Brain pericyte (primary cell): Measurements from ENCODE around the gene PPP2R2C.

Experiments
- DNase-seq: peaks from one replicate; pipeline ENCODE4 v3.0.0-alpha.2; 2012; ENCODE audit warnings: low read depth, low spot score

PPP2R2C gene

GRCh38 chr4:6347511-6348045 is 124.8 kb downstream of the PPP2R2C start:
- no peak for DNase-seq

DNA sequence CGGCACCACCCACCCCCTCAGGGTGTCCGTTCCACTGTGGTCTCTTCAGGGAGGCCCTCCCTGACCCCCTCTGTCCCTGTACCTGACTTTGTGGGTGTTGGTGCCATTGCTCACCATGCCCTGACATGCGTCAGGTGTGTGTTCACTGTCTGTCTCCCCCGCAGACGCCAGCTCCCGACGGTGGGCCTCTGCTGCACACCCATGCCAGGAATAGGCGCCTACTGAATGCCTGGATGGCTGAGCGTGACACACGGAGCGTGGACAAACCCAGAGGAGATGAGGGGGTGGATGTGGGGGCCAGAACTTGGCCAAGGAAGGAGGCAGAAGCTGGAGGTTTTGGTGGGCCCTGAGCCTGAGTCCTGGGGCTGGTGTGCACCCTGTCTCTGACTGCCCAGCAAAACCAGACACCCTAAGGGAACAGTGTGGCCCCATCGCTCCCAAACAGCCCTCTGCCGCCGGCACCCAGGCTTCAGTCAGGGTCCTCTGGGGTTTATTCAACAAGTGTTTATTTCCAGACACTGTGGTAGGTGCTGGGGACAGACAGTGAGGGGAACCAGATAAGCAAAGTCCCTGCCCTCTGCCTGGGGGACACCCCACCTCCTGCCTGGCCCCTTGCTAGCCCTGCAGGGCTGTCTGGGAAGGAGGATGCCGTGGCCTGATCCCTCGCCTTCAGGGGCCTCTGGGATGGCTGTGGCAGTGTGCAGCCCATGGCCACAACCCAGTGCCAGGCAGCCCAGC is 125.9 kb downstream of the PPP2R2C start:
- no peak for DNase-seq

- DNase-seq = no peak
These were observed 126.5 kb downstream of the PPP2R2C start for GRCh38 chr4:6345866-6346265.

DNA sequence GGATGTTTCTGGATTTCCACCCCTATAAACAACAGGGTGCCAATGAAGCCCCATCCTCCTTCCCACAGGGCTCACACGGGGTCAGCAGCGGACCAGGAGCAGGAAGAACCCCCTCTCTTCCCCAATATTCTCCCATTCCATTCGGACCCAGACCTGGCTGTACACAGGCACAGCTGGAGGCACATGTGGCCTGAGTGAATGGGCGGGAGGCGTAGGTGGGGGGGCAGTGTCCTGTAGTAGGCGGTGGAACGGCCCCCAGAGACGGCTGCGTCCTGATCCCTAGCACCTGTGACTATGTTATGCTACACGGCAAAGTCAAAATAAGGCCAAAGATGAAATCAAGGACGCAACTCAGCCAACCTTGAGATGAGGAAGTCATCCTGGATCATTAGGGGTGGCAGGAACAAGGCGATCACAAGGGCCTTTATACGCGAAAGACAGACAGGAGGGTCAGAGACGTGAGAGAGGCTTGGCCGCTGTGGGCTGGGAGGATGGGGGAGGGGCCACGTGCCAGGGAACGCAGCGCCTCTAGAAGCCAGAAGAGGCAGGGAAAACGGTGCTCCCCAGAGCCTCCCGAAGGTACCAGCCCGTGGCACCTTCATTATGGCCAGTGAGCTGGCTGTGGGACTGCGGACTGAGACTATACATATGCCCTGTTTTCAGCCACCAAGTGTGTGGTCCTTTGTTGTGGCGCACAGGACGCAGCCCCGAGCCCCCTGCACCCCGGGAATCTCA is 127.2 kb downstream of the PPP2R2C start:
- no peak for DNase-seq

GRCh38 chr4:6343939-6344408 is 128.4 kb downstream of the PPP2R2C start:
- no peak for DNase-seq

GRCh38 chr4:6342530-6343293 is 129.7 kb downstream of the PPP2R2C start:
- DNase-seq = no peak

GRCh38 chr4:6341696-6342095 is 130.7 kb downstream of the PPP2R2C start:
- DNase-seq = no peak

GRCh38 chr4:6340446-6341015 is 131.9 kb downstream of the PPP2R2C start:
- no peak for DNase-seq

DNA sequence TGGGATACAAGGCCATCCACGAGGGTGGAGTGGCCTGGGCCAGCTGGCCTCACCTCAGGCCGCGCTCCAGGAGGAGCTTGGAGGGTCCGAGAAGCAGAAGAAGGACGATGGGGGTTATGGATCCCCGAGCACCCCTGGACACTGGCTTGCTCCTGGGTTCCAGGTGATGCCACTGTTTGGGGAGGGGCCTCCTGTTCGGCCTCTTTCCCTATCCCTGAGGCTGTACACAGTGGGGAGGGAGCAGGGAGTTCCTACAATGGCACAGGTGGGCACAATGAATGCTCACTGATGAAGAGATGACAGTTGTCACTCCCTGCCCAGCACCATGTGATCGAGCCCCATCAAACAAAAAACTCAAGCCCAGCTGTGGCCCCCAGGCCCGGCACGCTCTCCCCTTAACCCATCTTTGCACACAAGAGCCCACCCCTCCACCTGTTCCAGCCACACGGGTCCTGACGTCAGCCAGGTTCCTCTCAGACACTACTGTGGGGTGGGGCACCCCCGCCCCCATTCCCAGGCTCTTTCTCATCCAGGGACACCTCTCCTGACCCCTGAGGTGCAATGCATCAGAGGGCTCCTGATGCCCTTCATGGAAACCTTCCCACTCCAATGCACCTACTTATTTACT is 132.5 kb downstream of the PPP2R2C start:
- no peak for DNase-seq

DNA sequence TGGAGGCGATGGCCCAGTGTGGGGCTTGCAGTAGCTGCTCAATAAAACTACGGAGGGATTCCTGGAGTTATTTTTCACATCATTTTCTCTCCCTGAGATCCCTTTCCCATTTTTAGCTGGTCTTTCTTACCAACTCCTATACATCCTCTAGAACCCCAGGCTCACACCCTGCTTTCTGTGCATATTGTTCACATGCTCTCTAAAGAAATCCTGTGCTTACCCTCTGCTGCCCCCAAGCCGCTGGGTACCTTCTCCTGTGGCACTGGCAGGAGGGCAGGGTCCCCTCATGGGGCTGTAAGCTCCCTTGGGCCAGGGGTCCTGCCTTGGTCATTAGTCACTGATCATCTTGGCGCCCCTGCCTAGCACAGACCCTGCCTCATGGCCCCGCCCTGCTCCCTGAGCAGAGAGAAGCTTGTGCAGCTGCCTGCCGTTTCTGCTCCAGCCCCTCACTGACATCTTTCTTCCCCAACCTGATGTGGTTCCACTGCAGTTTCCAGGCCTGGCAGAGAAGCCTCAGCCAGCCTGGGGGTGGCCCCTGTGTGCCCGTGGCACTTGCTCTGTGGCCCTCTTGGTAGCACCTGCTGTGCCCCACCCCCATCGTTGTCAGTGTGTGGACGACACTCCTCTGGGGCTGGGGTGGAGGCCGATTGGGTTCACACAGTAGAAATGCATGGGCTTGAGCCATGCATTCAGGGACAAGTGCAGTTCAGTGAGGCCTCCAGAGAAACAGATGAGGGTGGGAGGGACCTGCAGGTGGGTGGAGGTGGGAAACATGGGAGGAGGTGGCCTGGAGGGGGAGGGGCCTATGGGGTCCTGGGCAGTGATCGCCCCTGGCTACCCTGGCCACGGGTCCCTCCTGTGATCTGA is 133.2 kb downstream of the PPP2R2C start:
- no peak for DNase-seq

- no peak for DNase-seq
These were observed 134.1 kb downstream of the PPP2R2C start for GRCh38 chr4:6338175-6338950.

DNA sequence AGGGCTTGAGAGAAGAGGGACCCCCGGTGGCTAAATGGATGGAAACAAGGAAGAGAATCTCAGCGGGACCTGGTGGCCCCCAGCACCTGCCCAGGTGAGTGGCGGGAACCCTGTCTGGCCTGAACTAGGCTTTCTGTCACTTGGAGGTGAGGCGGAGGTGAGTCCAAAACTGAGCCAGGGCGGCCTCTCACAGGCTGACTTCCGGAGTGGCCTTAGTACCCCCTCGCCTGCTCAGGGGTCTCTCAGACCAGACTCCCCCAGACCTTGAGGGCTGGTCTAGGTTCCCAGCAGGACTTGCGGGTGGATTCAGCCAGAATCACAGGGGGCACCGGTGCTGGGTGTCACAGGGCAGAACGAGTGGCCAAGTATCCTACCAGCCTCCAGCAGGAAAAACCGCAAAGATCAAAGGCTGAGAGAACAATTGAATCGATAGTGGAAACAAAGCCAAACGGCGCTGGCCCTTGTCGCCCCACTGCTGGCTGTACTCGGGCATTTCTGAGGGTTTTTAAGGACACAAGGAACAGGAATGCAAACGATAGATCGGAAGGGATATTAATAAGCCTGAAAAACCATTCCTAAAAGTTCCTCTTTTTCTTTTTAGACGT is 135.0 kb downstream of the PPP2R2C start:
- no peak for DNase-seq

DNA sequence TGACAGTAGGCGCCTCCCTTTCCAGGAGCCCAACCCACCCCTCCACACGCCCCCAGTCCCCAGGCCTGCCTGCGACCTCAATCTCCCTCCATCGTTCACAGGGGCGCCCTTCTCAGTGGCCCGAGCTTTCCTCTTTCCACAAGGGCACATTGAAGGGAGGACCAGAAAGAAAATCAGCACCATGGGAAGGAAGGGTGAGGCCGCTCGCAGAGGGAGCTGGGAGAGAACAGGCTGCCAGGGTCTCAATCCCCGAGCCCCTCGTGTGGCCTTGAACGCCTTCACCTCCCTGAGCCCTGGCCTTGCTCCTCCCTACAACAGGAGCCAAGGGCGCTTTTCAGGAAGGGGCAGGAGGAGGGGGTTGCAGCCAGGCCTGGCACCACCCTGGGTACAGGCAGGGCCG is 136.2 kb downstream of the PPP2R2C start:
- DNase-seq = no peak

GRCh38 chr4:6335040-6335590 is 137.3 kb downstream of the PPP2R2C start:
- no peak for DNase-seq

GRCh38 chr4:6334203-6334887 is 138.1 kb downstream of the PPP2R2C start:
- no peak for DNase-seq

- DNase-seq = no peak
These were observed 138.9 kb downstream of the PPP2R2C start for GRCh38 chr4:6333301-6334202.

DNA sequence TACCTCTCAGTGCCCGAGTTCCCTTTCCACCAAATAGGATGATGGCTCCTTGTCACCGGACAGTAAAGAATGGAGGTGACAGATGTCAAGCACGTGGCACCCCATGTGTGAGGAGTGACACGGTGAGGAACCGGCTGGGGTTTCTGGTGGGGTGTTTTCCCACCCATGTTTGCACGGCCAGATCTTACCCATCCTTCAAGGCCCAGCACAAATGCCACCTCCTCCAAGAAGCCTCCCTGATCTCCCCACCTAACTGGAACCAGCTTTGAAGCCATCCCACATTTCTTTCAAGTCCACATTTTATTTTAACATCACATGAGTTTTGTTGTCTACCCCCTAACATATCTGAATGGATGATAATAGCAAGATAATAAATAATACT is 139.8 kb downstream of the PPP2R2C start:
- DNase-seq = no peak
